GM19324 (cell line): Measurements from ENCODE around the gene AQP5.
"Not testable (repeated sequence)": the region's sequence is repeated elsewhere in the genome, so short reads cannot be mapped to it uniquely, and the experiment has no call there.

Source experiments
- ATAC-seq: cut with Tn5 transposase; IDR thresholded peaks from one replicate; pipeline ENCODE4 v1.9.1; 2021; ENCODE audit warnings: mild to moderate bottlenecking, moderate library complexity; ENCODE audit not compliant: unreplicated experiment, low FRiP score

Gene AQP5

DNA sequence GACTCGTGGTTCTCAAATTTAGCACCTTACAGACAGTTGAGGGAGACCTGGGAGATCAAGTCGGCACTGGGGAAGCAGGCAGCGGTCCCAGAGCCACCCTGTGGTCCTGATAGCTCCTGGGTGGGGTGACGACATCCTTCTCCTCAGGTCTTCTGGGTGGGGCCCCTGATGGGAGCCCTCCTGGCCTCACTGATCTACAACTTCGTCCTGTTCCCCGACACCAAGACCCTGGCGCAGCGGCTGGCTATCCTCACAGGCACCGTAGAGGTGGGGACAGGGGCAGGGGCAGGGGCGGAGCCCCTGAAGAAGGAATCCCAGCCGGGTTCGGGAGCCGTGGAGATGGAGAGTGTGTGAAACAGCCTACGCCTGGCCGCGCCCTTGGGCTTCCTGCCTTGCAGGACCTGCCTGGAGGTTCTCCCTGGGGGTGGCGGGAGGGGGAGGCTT lies 13.7 kb downstream of the AQP5 start:
- no peak for ATAC-seq

DNA sequence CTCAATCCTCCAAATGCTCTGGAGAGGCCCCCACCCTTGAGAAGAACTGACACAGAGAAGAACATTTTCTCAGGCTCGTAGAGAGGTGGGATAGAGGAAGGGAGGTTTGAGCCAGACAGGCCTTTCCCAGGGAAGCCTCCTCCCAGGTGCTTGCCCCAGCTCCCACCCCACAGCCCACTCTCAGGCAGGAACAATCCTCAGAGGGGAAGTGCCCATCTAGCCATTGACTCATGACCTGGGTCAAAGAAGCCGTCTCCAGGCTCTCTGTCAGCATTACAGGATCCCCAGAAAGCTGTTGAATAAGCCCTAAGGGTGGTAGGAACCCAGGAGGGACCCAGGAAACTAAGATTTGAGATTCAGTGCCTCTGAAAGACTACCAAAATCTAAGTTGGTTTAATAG lies 14.9 kb downstream of the AQP5 start:
- ATAC-seq = no peak

DNA sequence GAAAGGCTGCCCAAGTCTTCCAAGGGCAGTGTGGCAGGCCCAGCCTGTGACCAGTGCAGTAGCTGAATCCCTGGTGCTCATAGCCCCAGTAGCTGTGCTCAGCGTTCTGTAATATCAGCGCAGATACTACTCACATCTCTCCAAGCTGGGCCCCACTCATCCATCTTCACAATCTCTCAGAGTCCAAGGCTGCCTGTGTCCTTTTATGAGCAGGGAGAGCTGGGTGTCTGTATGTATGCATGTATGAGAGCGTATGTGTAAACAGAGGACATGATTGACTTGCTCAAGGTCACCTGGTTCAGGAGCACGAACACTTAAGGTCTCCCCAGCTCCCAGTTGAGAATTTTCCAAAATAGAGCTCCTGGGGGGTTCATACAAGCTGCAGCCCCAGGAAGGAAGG lies 16.5 kb downstream of the AQP5 start:
- no peak for ATAC-seq

DNA sequence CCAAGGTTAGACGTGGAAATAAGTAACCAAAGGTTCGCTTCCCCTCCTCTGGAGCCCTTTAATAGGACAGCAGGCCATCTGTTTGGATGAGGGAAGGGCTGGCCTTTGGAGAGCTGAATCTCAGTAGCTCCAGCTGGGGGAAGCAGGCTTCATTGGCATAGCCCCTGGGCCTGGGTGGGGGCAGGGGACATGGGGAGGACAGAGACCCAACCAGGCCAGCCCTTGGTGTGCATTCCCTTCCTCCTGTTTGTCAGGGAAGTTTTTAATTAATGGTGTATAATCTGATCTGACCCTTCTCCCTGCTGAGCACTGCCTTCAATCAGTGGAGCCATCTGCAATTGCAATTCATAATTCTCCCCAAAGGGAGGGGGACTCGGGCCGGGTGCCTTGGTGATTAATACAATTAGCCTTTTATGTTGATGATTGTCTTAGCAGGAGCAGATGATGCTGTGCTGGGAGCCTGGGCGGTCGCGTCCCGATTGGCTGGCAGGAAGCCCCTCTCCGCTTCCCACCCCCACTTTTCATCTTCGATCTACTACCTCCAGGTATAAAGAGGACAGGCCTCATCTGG lies 17.4 kb downstream of the AQP5 start:
- ATAC-seq = no peak

GRCh38 chr12:49979791-49980190 lies 18.1 kb downstream of the AQP5 start:
- ATAC-seq = no peak

- no peak for ATAC-seq
These were observed 19.1 kb downstream of the AQP5 start for GRCh38 chr12:49980501-49981349.

DNA sequence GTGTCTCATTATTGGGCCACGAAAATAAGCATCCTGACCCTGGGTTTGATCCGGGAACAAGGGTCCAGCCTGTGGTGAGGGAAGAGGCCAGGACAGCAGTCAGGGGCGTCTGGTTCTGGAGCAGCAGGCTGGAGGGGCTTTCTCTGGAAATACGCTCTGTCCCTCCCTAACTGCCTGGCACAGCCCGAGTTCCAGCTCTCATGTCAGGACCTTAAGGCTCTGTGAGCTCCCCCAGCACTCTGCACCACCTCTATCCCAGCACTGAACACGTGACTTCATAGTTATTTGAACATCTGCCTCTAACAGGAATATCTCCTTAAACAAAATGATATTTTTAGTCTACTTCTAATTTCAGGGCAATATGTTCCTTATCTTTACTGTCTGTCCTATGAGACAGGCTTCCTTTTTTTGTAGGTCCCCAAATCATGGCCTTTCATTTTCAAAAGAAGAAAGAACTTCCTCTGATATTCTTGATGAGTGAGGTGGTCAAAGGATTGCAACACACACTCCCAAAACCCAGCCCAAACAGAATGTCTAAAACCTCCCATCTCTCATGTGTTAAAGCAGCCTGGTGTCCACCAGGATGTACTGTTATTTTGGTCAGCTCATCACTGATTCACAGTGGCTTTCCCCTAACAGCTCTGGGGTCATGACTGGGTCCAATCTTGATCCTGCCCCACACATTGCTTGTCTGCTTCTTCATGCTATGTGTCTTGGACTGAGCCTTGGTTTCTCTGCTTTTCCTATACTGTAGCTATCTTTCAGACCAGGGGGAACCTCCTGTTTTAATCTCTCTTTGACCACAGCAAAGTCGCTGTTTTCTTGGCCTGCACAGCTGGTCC lies 20.8 kb downstream of the AQP5 start:
- no peak for ATAC-seq

- no peak for ATAC-seq
These were observed 22.2 kb downstream of the AQP5 start for GRCh38 chr12:49983892-49984291.

DNA sequence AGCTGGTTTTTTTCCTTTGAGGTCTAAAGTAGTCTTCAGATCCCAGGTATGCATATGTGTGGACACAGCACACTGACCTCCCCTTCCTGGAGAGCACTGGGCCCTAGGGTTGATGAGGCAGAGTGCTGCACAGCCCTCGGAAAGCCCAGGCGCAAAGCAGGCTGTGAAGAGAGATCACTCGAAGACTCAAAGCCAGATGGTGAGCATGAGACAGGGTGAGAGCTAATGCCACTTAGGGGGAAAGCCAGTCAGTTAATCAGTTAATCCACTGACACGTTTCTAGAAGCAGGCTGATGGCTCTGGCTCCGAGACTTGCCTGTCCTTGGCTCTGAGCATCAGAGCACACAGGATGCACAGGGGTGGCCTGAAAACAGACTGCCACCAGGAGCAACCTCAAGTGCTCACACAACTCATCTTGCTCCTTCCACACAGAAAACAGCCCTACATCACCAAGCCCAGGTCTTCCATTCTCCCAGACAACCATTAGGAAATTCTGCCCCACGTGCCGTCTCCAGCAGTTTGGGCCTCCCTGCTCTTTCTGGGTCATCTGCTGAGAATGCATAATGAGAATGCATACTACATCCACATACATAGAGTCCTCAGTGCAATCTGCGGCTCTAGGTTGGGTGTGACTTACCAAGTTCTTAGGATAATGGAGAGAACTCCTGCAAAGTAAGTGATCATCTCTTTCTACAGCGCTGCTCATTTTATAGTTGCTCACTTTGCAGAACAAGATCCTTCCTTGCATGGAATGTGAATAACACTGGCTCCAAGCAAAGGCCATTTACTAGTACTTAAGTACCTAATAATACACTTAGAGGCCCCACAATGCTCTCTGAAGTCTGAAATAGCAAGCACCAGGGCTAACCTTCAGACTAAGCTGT lies 23.0 kb downstream of the AQP5 start:
- no peak for ATAC-seq

GRCh38 chr12:49985981-49986380 lies 24.3 kb downstream of the AQP5 start:
- ATAC-seq = no peak

- not testable (repeated sequence) for ATAC-seq
These were observed 24.8 kb downstream of the AQP5 start for GRCh38 chr12:49986476-49986875.

DNA sequence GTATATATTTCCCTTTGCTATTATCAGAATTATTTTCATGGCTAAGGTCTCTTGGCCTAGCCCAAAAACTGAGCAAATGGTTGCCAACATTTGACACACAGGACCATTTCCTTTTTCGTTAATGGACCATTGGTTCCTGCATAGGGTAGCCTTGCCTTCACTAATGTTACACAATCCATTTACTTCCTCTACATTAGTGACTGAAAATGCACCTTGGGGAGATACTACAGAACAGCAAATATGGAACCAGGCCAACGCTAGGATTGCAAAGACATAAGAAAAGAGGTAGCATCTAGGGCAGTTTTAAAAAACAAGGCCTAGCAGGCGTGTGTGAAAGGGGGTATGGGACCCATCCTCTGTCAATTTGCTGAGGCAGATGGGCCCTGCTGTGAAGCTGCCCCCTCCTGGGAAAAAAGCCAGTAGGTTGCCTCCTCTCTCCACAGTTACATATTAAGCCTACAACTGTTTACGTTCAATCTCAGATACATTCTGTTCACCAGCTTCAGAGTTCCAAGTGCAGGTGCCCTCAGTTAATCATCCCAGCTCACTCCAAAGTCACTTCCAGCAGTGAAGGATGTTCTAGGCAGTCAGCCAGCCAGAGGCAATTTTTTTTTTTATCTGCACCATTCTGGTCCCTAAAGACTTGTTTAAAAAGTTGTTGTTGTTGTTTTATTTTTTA lies 26.1 kb downstream of the AQP5 start:
- ATAC-seq = no peak

GRCh38 chr12:49989400-49989799 lies 27.7 kb downstream of the AQP5 start:
- not testable (repeated sequence) for ATAC-seq

GRCh38 chr12:49990273-49990672 lies 28.6 kb downstream of the AQP5 start:
- ATAC-seq = no peak

GRCh38 chr12:49998453-49998852 lies 36.8 kb downstream of the AQP5 start:
- no peak for ATAC-seq

- ATAC-seq = no peak
These were observed 41.9 kb downstream of the AQP5 start for GRCh38 chr12:50003595-50003994.

- no peak for ATAC-seq
These were observed 43.0 kb downstream of the AQP5 start for GRCh38 chr12:50004696-50005095.

DNA sequence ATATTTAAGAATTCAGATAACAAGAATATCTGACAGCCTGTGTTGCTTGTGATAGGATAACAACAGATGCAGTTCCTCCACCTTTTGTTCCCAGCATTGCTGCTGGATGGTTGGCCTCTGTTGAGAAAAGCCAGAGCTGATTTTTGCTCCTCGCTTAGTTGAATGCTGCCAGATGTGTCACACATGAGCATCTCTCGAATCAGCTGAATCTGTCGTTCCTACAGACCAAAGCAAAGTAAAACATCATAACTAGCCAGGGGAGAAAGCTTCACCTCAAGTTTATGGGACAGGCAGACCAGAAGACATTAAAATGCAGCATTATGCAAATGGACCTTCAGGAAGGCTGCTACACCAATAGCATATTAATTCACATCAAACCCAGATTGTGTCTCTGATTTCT lies 43.5 kb downstream of the AQP5 start:
- no peak for ATAC-seq

DNA sequence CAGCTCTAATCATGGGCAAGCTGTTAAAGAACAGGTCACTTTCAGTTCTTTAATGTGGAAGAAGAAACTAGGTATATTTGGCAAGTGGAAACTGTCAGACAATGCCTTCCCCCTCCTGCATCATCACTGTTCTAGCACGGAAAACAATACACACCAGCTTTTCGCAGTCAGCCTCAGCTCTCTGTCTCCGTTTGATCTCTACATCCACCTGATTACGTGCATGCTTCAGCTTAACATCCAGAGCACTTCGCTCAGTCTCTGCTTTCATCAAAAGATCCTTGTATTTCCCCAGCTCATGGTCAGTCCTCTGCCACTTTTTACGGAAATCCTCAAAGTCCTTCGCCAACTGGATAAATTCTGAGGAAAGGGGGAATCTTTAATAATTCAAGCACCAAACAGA lies 44.6 kb downstream of the AQP5 start:
- ATAC-seq = no peak
